Endometrial microvascular endothelial cells (primary cell): ENCODE results near the gene KRT38. TPM values are rescaled to one million over a fixed set of nuclear protein-coding genes. Genes with fewer than 3 reads are reported as not detected.

ENCODE experiments used
- in situ Hi-C: cut with HindIII; loops from 2 replicates; pipeline ENCODE4 v1.10.0; 2017; ENCODE audit warnings: low sequenced_read_pairs, low pct_unique_long_range_greater_than_20kb; ENCODE audit errors: inconsistent ontology term
- total RNA-seq: library from RNA; depleted of rRNA; stranded (reverse); fragments of >200 nt; gene quantifications from one replicate; pipeline ENCODE4 v1.2.3, GENCODE V29; 2015; ENCODE audit errors: inconsistent ontology term

KRT38 gene
- not detected for total RNA-seq

- in situ Hi-C loops = no loop called here
Observed at GRCh38 chr17:41440531-41441033, at the start of gene KRT38. Gene KRT38, minus strand, starts transcription at chr17:41440983. Its CDS starts 62 bp downstream, at chr17:41440921.

- in situ Hi-C loops = no loop called here
Observed at GRCh38 chr17:41489531-41489930, 48.7 kb upstream of the KRT38 start, which contains the start of gene KRT36. Gene KRT36, minus strand, starts transcription at chr17:41489910. Its CDS starts 46 bp downstream, at chr17:41489864.

DNA sequence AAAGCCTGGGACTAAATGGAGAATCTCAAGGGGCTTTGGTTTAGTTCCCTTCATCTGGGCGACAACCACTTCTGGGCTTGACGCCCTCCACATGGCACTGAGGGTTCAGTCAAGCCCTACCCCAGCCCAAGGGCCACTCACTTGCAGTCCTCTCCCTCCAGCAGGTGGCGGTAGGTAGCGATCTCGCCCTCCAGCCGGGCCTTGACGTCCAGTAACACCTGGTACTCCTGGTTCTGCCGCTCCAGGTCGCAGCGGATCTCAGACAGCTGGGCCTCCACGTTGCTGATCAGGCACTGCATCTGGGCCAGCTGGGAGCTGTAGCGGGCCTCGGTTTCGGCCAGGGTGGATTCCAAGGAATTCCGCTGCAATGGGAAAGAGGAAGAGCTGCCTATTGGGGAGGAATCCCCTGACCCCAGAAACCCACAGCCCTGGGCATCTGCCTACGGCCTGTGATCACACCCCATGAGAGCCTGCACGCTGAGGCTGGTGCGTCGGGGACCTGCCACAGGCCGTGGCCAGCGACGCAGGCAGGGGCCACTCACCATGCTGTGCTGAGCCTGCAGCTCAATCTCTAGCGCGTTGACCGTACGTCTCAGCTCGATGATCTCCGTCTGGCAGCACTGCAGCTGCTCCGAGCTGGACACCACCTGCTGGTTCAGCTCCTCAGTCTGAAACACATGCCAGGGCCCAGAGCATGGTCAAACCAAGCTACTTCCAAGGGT, 46.2 kb upstream of the KRT38 start:
- in situ Hi-C loops = no loop called here

- in situ Hi-C loops = no loop called here
Observed at GRCh38 chr17:41486316-41486715, 45.5 kb upstream of the KRT38 start.

GRCh38 chr17:41484920-41485904, 44.4 kb upstream of the KRT38 start:
- in situ Hi-C loops = no loop called here

- in situ Hi-C loops = no loop called here
Observed at GRCh38 chr17:41483991-41484826, 43.4 kb upstream of the KRT38 start.

DNA sequence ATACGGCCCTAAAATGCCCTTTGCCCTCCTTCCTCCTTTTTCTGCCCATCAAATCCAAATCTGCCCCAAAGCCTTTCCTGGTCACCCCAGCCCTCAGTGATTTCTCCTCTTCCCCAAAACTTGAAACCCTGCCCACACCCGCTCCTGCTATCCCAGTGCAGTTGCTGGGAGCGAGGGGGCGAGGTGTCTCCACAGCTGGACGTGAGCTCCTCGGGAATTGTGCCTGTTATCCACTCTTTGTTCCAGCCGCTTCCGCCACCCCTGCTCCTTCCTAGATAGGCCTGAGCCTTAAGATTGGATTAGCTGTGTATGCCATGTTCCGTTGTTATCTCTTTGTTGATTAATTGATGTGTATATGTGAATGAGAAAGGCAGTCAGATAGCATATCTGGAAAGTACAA, 42.7 kb upstream of the KRT38 start:
- in situ Hi-C loops = no loop called here

GRCh38 chr17:41481036-41481435, 40.3 kb upstream of the KRT38 start, which contains the start of gene KRT35:
Gene KRT35, minus strand, starts transcription at chr17:41481151. Its CDS starts 54 bp downstream, at chr17:41481097.
- in situ Hi-C loops = no loop called here

- in situ Hi-C loops = no loop called here
Observed at GRCh38 chr17:41480581-41480980, 39.8 kb upstream of the KRT38 start.

- in situ Hi-C loops = no loop called here
Observed at GRCh38 chr17:41480136-41480535, 39.4 kb upstream of the KRT38 start.

GRCh38 chr17:41478237-41478636, 37.5 kb upstream of the KRT38 start:
- in situ Hi-C loops = no loop called here

DNA sequence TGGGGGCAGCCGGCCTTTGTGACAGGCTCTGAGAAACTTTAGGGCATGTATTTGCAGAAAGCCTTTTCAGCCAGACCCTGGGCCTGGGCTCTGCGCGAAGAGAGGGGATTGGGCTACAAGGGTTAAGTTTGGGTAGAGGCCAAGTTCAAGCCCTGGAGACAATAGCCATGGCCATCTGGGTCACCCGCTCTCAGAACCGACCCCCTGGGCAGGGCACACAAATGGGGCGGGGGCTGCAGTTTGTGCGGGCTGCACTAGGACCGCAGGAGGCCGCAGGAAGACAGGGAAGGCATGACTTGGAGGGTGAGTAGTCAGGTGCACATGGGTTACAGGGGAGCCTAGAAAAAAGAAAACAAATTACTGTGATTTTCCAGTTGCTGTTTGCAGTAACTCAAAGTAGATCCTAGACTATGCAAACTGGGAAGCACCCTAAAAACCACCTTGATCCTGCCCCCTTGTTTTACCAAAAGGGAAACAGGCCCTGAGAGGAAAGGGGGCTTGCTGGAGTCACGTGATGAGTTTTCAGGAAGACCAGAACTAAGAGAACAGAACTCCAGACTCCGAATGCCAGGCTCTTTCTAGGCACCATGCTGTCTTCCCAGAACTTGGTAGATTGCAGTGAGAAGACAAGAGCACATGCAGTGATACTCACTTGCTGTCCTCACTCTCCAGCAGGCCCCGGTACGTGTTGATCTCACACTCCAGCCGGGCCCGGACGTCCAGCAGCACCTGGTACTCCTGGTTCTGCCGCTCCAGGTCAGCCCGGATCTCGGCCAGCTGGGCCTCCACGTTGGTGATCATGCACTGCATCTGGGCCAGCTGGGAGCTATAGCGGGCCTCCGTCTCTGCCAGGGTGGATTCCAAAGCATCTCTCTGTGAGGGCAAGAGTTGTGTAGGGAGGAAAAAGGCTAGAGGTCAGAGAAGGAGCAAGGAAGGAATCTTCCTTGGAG, 36.4 kb upstream of the KRT38 start:
- in situ Hi-C loops = no loop called here

DNA sequence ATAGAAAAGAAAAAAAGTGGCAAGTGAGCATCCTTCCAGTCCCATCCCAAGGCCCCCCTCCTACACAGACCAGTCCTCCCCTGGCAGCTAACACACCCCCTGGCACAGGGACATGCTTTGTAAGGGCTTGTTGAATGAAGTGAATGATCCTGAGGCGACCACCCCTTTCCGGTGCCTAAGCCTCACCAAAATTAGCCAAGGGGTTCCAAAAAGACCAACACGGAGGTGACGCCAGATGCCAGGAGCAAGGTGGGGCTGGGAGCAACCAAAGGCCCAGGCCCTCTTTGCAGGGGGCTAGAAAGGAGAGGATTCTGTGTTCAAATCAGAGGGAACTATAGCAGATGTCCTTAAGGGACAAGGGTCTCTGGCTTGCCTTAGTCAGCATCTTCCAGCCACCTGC, 34.6 kb upstream of the KRT38 start:
- in situ Hi-C loops = no loop called here

DNA sequence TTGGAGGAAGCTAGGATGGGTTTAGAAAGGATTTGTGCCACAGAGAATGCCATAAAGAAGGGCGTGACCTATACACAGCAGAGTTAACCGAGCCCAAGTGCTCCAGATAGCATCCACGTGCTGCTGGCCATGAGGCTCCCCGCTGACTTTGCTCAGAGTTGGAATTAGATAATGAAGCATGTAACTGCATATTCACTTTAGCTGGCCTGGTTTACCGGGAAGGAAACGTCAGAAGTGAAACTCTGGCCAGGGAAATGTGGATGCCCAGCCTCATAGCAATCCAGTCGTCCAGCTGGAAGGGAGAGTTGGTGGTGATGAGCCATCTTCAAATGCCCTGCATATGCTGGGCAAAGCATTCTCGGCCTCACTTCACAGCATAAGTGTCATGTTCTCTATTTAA, 34.1 kb upstream of the KRT38 start:
- in situ Hi-C loops = no loop called here

DNA sequence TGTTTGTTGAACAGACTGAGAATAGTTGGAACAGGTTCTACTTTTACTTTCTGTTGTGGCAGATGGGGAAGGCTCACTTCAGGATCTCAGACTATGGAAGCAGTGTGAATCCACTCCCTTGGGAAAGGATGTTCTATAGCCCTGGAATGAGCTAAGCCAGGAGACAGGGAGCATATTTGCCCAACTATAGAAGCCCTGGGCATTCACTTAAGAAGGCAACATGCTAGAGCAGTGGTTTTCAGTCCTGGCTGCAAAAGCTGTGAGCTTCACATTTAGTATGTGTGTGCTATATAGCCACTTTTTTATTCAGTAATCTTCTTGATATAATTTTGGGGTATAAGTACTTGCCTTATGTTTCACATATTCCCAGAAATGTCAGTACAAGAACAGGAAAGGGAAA, 27.6 kb upstream of the KRT38 start:
- in situ Hi-C loops = no loop called here

- in situ Hi-C loops = no loop called here
Observed at GRCh38 chr17:41467561-41467960, 26.8 kb upstream of the KRT38 start.

DNA sequence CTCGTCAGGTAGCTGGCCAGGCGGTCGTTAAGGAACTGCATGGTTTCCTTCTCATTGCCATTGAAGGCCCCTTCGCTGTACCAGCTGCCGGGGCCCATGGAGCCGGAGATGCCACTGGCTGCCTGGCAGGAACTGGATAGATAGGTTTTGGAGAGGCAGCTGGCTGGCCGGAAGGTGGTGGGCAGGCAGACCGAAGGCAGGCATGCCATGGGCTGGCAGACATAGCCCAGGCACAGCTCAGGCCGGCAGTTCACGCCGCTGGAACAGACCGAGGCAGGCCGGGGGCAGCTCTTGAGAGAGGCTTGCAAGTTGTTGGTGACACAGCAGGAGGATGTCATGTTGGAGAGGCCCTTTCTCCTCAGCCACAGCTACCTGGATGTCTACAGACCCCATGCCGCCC, 26.2 kb upstream of the KRT38 start, which contains the start of gene KRT32:
Gene KRT32, minus strand, starts transcription at position 399 of the 400 bp plus-strand sequence. Its CDS starts 61 bp downstream, at position 338.
- in situ Hi-C loops = no loop called here

DNA sequence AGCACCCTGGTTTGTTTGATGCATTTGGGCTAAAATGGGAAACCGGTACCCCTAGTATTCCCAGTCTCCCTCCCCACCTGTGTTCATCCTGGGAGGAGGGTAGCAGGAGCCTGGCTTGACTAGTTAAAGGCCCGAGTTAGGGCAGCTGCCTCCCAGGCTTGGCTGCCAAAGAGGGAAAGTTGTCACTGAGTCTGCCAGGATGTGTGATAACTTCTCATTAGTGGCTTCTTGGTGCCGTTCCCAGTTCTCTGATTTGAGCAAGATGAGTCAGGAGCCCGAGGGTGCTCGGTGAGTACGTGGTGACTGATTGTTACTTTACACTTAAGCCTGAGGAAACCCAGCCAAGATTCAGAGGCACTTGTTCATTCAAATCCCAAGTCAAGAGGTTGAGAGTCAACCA, 23.9 kb upstream of the KRT38 start:
- in situ Hi-C loops = no loop called here
